Calu3 (cell line): ENCODE data around the gene SLIT3. TPM values are rescaled to one million over a fixed set of nuclear protein-coding genes. Genes with fewer than 3 reads are reported as not detected.

Experiments
- BruUV-seq: library from RNA; stranded (reverse); fragments of 400-500 nt; replicated peaks from 2 replicates; lab custom pipeline; 2021; lab: Mats Ljungman, UMichigan
- CTCF ChIA-PET: fragments of 300-600 bp; sonication (Branson Sonifier 250); formaldehyde crosslinking; loops from one replicate; lab custom pipeline; 2022; ENCODE audit warnings: antibody characterized with exemption; lab: Charles Lee
- DNase-seq: peaks from one replicate; pipeline ENCODE4 v3.0.0; 2022
- H3K27ac Mint-ChIP-seq: one replicate; pipeline ENCODE4 v1.8.0; 2022; ENCODE audit warnings: mixed read lengths; ENCODE audit not compliant: unreplicated experiment
- H3K27me3 Mint-ChIP-seq: one replicate; pipeline ENCODE4 v1.8.0; 2022; ENCODE audit warnings: mixed read lengths; ENCODE audit not compliant: unreplicated experiment
- H3K36me3 Mint-ChIP-seq: one replicate; pipeline ENCODE4 v1.8.0; 2022; ENCODE audit warnings: mild to moderate bottlenecking, moderate library complexity, mixed read lengths; ENCODE audit not compliant: insufficient read depth, unreplicated experiment
- H3K4me1 Mint-ChIP-seq: one replicate; pipeline ENCODE4 v1.8.0; 2022; ENCODE audit warnings: mild to moderate bottlenecking, low read depth, mixed read lengths; ENCODE audit not compliant: unreplicated experiment
- H3K4me3 Mint-ChIP-seq: one replicate; pipeline ENCODE4 v1.8.0; 2022; ENCODE audit warnings: mild to moderate bottlenecking, low read depth, moderate library complexity, mixed read lengths; ENCODE audit not compliant: unreplicated experiment
- H3K9me3 Mint-ChIP-seq: one replicate; pipeline ENCODE4 v1.8.0; 2022; ENCODE audit warnings: low read depth, mixed read lengths; ENCODE audit not compliant: unreplicated experiment
- intact Hi-C: fragments of 100-400 bp; cut with micrococcal nuclease; formaldehyde crosslinking; loops from one replicate; pipeline ENCODE4 v1.10.0; 2022; ENCODE audit not compliant: unreplicated experiment
- total RNA-seq: library from RNA; stranded (reverse); gene quantifications from 2 replicates; pipeline ENCODE4 v1.2.3, GENCODE V29; 2022
- TF ChIP-seq, protein P1 (sequence below): fragments of 200-600 bp; IDR thresholded peaks from one replicate; pipeline ENCODE4 v1.8.0; 2022; ENCODE audit warnings: antibody characterized with exemption; ENCODE audit not compliant: unreplicated experiment

SLIT3 gene
- total RNA-seq, 1 experiment from 2014 or later, result not detected

DNA sequence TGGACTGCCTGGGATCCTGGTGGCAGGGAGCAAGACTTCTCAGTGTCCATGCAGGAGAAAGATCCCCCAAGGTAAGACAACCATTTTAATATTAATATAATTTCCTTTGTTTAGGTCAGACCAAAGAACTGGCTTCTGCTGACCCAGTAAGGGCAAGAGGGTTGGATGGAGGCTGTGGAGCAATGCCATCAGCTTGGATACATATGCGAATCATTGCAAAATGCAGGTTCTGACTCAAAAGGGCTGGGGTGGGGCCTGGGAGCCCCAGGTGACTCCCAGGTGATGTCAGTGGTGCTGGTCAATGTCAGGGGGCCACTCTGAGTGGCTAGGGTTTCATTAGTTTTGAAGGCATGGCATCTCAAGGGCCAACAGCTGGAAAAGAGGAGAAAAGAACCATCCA lies 632.9 kb downstream of the SLIT3 start:
- Mint-ChIP-seq H3K27ac (no peak overlapping the region), H3K9me3 (no peaks in the 10 kb centered on the region), H3K4me3 (no peak overlapping the region), H3K4me1 (peaks cover 8% of the 10 kb centered on the region), H3K27me3 (no peaks in the 10 kb centered on the region), H3K36me3 (no peaks in the 10 kb centered on the region)
- intact Hi-C loops, result no loop called here
- CTCF ChIA-PET, result interaction anchor here (0.6 kb wide), 2 partner anchors 529 to 915 kb away, joined by 3 read pairs; partner anchors contain the start of gene SPDL1
- DNase-seq, result no peak
- no TSS peak for BruUV-seq
- TF ChIP-seq, protein P1, sequence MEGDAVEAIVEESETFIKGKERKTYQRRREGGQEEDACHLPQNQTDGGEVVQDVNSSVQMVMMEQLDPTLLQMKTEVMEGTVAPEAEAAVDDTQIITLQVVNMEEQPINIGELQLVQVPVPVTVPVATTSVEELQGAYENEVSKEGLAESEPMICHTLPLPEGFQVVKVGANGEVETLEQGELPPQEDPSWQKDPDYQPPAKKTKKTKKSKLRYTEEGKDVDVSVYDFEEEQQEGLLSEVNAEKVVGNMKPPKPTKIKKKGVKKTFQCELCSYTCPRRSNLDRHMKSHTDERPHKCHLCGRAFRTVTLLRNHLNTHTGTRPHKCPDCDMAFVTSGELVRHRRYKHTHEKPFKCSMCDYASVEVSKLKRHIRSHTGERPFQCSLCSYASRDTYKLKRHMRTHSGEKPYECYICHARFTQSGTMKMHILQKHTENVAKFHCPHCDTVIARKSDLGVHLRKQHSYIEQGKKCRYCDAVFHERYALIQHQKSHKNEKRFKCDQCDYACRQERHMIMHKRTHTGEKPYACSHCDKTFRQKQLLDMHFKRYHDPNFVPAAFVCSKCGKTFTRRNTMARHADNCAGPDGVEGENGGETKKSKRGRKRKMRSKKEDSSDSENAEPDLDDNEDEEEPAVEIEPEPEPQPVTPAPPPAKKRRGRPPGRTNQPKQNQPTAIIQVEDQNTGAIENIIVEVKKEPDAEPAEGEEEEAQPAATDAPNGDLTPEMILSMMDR, result no peak

GRCh38 chr5:168667301-168667840 lies 633.6 kb downstream of the SLIT3 start:
- H3K36me3 Mint-ChIP-seq, result no peaks in the 10 kb centered on the region
- no TSS peak for BruUV-seq
- CTCF ChIA-PET, result interaction anchor here (0.6 kb wide), 1 partner anchor 530 kb away, joined by 3 read pairs; no protein-coding TSS in a partner anchor
- TF ChIP-seq, protein P1, result no peak
- intact Hi-C loops, result no loop called here
- peaks cover 8% of the 10 kb centered on the region for H3K4me1 Mint-ChIP-seq
- H3K9me3 Mint-ChIP-seq, result no peaks in the 10 kb centered on the region
- no peak overlapping the region for H3K27ac Mint-ChIP-seq
- no peak for DNase-seq
- H3K4me3 Mint-ChIP-seq, result no peak overlapping the region
- no peaks in the 10 kb centered on the region for H3K27me3 Mint-ChIP-seq

DNA sequence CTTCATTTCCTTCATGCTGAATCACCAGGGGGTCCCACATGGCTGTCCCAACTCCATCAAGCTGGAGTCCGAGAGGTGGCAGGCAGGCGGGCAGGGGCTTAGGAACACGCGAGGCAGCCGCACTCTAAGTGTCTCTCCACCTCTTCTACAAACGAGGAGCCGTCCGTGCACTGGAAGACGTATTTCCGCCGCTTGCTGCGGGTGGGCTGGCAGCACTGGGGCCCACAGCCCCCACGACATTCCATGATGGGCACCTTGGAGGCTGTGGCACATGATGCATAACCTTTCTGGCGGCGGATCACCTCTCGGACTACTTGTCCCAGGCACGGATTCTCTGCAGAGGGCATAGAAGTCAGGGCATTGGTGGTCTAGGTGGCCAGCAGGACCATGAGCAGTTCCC lies 634.6 kb downstream of the SLIT3 start:
- no TSS peak for BruUV-seq
- Mint-ChIP-seq H3K9me3 (no peaks in the 10 kb centered on the region), H3K4me1 (peaks cover 8% of the 10 kb centered on the region), H3K4me3 (no peak overlapping the region), H3K36me3 (no peaks in the 10 kb centered on the region), H3K27ac (no peak overlapping the region), H3K27me3 (no peaks in the 10 kb centered on the region)
- intact Hi-C loops, result no loop called here
- TF ChIP-seq, protein P1, result no peak
- CTCF ChIA-PET, result no interaction called here
- DNase-seq, result no peak

DNA sequence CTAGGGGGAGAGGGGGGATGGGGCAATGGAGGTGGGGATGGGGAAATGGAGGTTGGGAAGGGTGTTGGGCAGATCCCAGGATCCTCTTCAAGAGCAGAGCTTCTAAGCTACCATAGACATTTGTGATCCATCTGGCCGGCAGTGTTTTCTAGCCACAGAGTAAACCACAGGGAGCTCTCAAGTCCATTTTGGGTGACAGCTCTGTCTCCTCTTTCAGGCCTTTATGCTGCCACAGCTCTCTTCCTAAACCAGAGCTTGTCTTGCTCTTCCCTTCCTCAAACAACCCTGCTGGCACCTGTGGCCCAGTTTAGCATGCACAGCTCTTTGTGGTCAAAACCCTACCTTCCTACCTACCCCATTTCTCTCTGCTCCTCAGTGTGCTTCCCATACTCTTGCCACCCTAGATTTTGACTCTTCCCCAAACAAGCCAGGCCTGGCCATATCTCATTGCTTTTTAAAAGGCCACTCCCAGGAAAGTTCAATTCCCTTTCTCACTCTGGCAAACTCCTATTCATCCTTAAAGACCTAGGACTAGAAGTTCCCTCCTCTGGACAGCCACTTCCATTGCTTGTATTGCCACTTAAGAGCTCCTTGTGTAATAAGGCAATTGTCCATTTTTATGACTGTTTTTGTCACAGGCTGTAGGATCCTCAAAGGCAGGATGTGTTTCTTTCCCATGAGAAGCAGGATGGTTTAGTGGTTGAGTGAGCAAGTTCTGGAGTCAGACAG lies 637.5 kb downstream of the SLIT3 start:
- intact Hi-C loops, result no loop called here
- H3K4me3 Mint-ChIP-seq, result no peak overlapping the region
- no TSS peak for BruUV-seq
- no peaks in the 10 kb centered on the region for H3K27me3 Mint-ChIP-seq
- no peak overlapping the region for H3K27ac Mint-ChIP-seq
- CTCF ChIA-PET, result no interaction called here
- H3K36me3 Mint-ChIP-seq, result no peaks in the 10 kb centered on the region
- TF ChIP-seq, protein P1, result no peak
- H3K9me3 Mint-ChIP-seq, result no peaks in the 10 kb centered on the region
- H3K4me1 Mint-ChIP-seq, result peaks cover 8% of the 10 kb centered on the region
- no peak for DNase-seq
